ENCODE measurements around the gene XPO5. TPM values are rescaled to one million over a fixed set of nuclear protein-coding genes. Genes with fewer than 3 reads are reported as not detected.

Gene XPO5
- total RNA-seq, 6 experiments from 2014 or later = 30.5 to 41.1 (median 35.6) TPM

DNA sequence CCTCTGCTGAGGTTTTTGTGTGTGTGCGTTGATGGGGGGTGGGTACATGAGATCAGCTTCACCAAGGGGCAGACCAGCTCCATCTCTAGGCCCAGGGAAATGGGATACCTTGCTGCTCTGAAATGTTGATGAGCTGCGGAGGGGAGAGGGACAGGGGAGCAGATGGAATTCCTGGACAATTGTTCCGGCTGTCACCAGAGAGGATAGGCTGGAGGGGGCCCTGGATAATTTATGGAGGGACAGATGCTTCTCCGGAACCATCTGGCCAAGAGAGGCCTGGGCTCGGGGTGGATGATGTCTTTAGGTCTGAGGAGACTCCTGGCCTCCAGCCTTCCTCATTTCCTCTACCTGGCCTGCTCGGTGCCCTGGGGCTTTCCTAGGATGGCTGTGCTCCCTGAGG is 100.3 kb downstream of the XPO5 start:
- TF ChIP-seq, protein P1, sequence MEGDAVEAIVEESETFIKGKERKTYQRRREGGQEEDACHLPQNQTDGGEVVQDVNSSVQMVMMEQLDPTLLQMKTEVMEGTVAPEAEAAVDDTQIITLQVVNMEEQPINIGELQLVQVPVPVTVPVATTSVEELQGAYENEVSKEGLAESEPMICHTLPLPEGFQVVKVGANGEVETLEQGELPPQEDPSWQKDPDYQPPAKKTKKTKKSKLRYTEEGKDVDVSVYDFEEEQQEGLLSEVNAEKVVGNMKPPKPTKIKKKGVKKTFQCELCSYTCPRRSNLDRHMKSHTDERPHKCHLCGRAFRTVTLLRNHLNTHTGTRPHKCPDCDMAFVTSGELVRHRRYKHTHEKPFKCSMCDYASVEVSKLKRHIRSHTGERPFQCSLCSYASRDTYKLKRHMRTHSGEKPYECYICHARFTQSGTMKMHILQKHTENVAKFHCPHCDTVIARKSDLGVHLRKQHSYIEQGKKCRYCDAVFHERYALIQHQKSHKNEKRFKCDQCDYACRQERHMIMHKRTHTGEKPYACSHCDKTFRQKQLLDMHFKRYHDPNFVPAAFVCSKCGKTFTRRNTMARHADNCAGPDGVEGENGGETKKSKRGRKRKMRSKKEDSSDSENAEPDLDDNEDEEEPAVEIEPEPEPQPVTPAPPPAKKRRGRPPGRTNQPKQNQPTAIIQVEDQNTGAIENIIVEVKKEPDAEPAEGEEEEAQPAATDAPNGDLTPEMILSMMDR (IDR thresholded peaks at IDR 0.05) = no peak
- no peak for DNase-seq
- Mint-ChIP-seq H3K36me3 (ENCODE audit: low read depth) (peaks cover 5% of the 10 kb centered on the region; the same call in 1 of the 2 replicates), H3K9me3 (no peaks in the 10 kb centered on the region), H3K27ac (no peak overlapping the region), H3K27me3 (ENCODE audit: insufficient read depth) (no peaks in the 10 kb centered on the region; the same call in 1 of the 2 replicates), H3K4me1 (ENCODE audit: low read depth) (peaks cover 29% of the 10 kb centered on the region), H3K4me3 (no peak overlapping the region)

DNA sequence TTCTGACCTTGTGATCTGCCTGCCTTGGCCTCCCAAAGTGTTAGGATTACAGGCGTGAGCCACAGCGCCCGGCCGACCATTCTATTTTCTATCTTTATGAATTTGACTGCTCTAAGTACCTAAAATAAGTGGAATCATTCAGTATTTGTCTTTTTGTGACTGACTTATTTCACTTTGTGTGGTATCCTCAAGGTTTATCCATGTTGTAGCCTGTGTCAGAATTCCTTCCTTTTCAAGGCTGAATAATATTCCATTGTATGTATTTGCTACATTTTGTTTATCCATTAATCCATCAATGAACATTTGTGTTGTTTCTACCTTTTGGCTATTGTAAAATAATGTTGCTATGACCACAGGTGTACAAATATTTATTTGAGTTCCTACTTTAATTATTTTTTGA is 103.3 kb downstream of the XPO5 start:
- TF ChIP-seq, protein P1 (IDR thresholded peaks at IDR 0.05) = no peak
- DNase-seq = no peak
- Mint-ChIP-seq H3K4me3 (no peak overlapping the region), H3K36me3 (ENCODE audit: low read depth) (no peaks in the 10 kb centered on the region), H3K27me3 (ENCODE audit: insufficient read depth) (peaks cover 3% of the 10 kb centered on the region; the same call in 1 of the 2 replicates), H3K9me3 (no peaks in the 10 kb centered on the region), H3K27ac (no peak overlapping the region), H3K4me1 (ENCODE audit: low read depth) (peaks cover 11% of the 10 kb centered on the region)

Other genes starting within 250 kb of the XPO5 start
- 10 to 100 TPM; 11.1 to 13.3 (median 11.8) TPM for gene ZNF318, start 206.4 kb downstream of the XPO5 start, total RNA-seq (2021; fragmentation: NEBNext Ultra II Directional; extraction: Animal tissue kit (Norgen Biotek cat#: 25700))
- 10 to 100 TPM; 26.2 to 41.6 (median 30.3) TPM for gene ABCC10, start 148.5 kb downstream of the XPO5 start, total RNA-seq (2021; fragmentation: NEBNext Ultra II Directional; extraction: Animal tissue kit (Norgen Biotek cat#: 25700))
- 1 to 10 TPM; 1.8 to 2.9 (median 2.2) TPM for gene DLK2, start 120.5 kb downstream of the XPO5 start, total RNA-seq (2021; fragmentation: NEBNext Ultra II Directional; extraction: Animal tissue kit (Norgen Biotek cat#: 25700))
- gene TJAP1, start 98.5 kb downstream of the XPO5 start, total RNA-seq (2021; fragmentation: NEBNext Ultra II Directional; extraction: Animal tissue kit (Norgen Biotek cat#: 25700)) = 10 to 100 TPM; 27.0 to 34.3 (median 30.2) TPM
- 1 to 10 TPM in 2 of 6 experiments, under 1 TPM in 4; 0.75 to 1.7 (median 0.90) TPM for gene LRRC73, start 65.7 kb downstream of the XPO5 start, total RNA-seq (2021; fragmentation: NEBNext Ultra II Directional; extraction: Animal tissue kit (Norgen Biotek cat#: 25700))
- 100 to 1,000 TPM; 147 to 176 (median 158) TPM for gene YIPF3, start 59.1 kb downstream of the XPO5 start, total RNA-seq (2021; fragmentation: NEBNext Ultra II Directional; extraction: Animal tissue kit (Norgen Biotek cat#: 25700))
- 10 to 100 TPM; 43.5 to 66.9 (median 53.8) TPM for gene POLR1C, start 58.9 kb downstream of the XPO5 start, total RNA-seq (2021; fragmentation: NEBNext Ultra II Directional; extraction: Animal tissue kit (Norgen Biotek cat#: 25700))
- gene POLH, start 147 bp upstream of the XPO5 start, total RNA-seq (2021; fragmentation: NEBNext Ultra II Directional; extraction: Animal tissue kit (Norgen Biotek cat#: 25700)) = 10 to 100 TPM; 31.4 to 39.8 (median 37.3) TPM
- 10 to 100 TPM; 35.6 to 47.7 (median 41.0) TPM for gene GTPBP2, start 53.2 kb upstream of the XPO5 start, total RNA-seq (2021; fragmentation: NEBNext Ultra II Directional; extraction: Animal tissue kit (Norgen Biotek cat#: 25700))
- gene MAD2L1BP, start 59.8 kb upstream of the XPO5 start, total RNA-seq (2021; fragmentation: NEBNext Ultra II Directional; extraction: Animal tissue kit (Norgen Biotek cat#: 25700)) = 10 to 100 TPM; 23.6 to 26.7 (median 26.4) TPM
- gene RSPH9, start 69.0 kb upstream of the XPO5 start, total RNA-seq (2021; fragmentation: NEBNext Ultra II Directional; extraction: Animal tissue kit (Norgen Biotek cat#: 25700)) = under 1 TPM in 5 of 6 experiments, not detected in 1; 0.09 to 0.60 (median 0.30) TPM
- gene MRPS18A, start 111.8 kb upstream of the XPO5 start, total RNA-seq (2021; fragmentation: NEBNext Ultra II Directional; extraction: Animal tissue kit (Norgen Biotek cat#: 25700)) = 10 to 100 TPM; 34.3 to 42.8 (median 38.3) TPM
- gene VEGFA, start 194.2 kb upstream of the XPO5 start, total RNA-seq (2021; fragmentation: NEBNext Ultra II Directional; extraction: Animal tissue kit (Norgen Biotek cat#: 25700)) = 10 to 100 TPM; 26.0 to 37.4 (median 28.3) TPM